ENCODE results near the gene FGG. TPM values are rescaled to one million over a fixed set of nuclear protein-coding genes. Genes with fewer than 3 reads are reported as not detected.

The FGG gene
- total RNA-seq, 1 donor: not detected

GRCh38 chr4:154630324-154630723 lies 17.9 kb upstream of the FGG start:
- no peak for DNase-seq (ENCODE audit: insufficient read length, low spot score, missing footprints)
- Histone ChIP-seq H3K4me2 (ENCODE audit: insufficient read depth, low read length) (no peak overlapping the region), H3K36me3 (ENCODE audit: insufficient read depth, low read length) (no peaks in the 10 kb centered on the region), H3K4me1 (ENCODE audit: insufficient read depth, low read length) (peaks cover 3% of the 10 kb centered on the region), H3K27ac (ENCODE audit: low read depth, low read length) (no peak overlapping the region), H3K4me3 (ENCODE audit: insufficient read depth, low read length) (no peak overlapping the region), H4K20me1 (ENCODE audit: insufficient read depth, low read length) (no peaks in the 10 kb centered on the region), H3K27me3 (ENCODE audit: insufficient read depth, low read length) (peaks cover 38% of the 10 kb centered on the region), H3K79me2 (ENCODE audit: insufficient read depth, low read length) (no peaks in the 10 kb centered on the region), H3K9me3 (ENCODE audit: low read depth, low read length) (no peaks in the 10 kb centered on the region), H2AFZ (ENCODE audit: low read length) (no peak overlapping the region)
- TF ChIP-seq, protein P1, sequence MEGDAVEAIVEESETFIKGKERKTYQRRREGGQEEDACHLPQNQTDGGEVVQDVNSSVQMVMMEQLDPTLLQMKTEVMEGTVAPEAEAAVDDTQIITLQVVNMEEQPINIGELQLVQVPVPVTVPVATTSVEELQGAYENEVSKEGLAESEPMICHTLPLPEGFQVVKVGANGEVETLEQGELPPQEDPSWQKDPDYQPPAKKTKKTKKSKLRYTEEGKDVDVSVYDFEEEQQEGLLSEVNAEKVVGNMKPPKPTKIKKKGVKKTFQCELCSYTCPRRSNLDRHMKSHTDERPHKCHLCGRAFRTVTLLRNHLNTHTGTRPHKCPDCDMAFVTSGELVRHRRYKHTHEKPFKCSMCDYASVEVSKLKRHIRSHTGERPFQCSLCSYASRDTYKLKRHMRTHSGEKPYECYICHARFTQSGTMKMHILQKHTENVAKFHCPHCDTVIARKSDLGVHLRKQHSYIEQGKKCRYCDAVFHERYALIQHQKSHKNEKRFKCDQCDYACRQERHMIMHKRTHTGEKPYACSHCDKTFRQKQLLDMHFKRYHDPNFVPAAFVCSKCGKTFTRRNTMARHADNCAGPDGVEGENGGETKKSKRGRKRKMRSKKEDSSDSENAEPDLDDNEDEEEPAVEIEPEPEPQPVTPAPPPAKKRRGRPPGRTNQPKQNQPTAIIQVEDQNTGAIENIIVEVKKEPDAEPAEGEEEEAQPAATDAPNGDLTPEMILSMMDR (IDR thresholded peaks at IDR 0.05; ENCODE audit: extremely low read depth, low read depth, low read length): no peak

DNA sequence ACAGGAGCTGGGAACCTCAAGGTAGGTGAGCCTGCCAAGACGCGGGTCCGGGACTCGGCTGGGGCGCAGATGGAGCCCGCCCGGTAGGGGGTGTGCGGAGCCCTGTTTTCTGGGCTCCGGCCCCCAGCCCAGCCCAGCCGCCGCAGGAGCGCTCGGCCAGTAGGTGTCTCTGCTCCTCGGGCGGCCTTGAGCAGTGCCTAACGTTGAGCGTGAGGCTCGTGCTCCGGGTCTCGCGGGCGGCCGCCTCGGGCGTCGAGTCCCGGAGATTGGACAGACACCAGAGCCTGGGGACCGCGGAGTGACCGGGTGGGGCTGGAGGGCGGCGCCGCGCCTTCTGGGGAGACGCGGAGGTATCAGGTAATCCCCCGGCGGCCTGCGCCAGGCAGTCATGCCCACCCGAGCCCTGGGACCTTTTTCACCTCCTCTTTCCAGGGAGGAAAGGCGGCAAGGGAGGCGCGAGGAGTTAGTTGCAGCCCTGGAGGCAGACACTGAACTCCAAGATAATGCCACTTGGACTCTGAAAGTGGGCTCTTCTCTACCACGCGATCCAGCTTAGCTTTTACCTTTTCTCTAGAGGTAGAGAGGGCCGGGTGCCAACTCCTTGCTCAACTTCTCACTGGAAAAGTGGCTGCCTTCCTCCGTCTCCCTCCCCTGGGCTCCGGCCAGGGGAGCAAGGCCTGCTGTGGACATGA lies 14.5 kb upstream of the FGG start:
- TF ChIP-seq, protein P1 (IDR thresholded peaks at IDR 0.05; ENCODE audit: extremely low read depth, low read depth, low read length): peak; percentile 40
- Histone ChIP-seq H3K4me3 (ENCODE audit: insufficient read depth, low read length) (peak overlapping the region; percentile 42), H3K9me3 (ENCODE audit: low read depth, low read length) (no peaks in the 10 kb centered on the region), H3K27me3 (ENCODE audit: insufficient read depth, low read length) (peaks cover 36% of the 10 kb centered on the region), H3K79me2 (ENCODE audit: insufficient read depth, low read length) (no peaks in the 10 kb centered on the region), H3K4me2 (ENCODE audit: insufficient read depth, low read length) (peak overlapping the region; percentile 77), H3K27ac (ENCODE audit: low read depth, low read length) (no peak overlapping the region), H3K36me3 (ENCODE audit: insufficient read depth, low read length) (no peaks in the 10 kb centered on the region), H2AFZ (ENCODE audit: low read length) (peak overlapping the region; percentile 62), H4K20me1 (ENCODE audit: insufficient read depth, low read length) (no peaks in the 10 kb centered on the region), H3K4me1 (ENCODE audit: insufficient read depth, low read length) (peaks cover 3% of the 10 kb centered on the region)
- peak; percentile 85 for DNase-seq (ENCODE audit: insufficient read length, low spot score, missing footprints)

DNA sequence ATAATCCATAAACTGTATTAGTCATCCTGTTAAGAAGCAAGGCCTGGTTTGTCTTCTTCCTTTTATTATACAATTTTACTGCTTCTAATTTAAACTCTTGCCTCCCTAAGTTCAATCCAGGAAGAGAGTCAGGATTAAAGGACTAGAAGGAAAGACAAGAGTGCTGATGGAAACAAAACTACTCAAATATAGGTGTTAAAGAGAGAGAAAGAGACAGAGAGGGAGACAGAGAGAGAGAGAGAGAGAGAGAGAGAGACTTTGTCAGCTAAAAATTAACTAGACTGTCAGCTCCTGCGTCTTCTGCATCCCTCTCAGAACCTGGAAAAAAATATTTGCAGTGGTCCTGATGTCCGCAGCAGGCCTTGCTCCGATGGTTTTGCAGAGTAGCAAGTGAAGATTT lies 13.5 kb upstream of the FGG start:
- TF ChIP-seq, protein P1 (IDR thresholded peaks at IDR 0.05; ENCODE audit: extremely low read depth, low read depth, low read length): no peak
- no peak overlapping the region for H2AFZ ChIP-seq (ENCODE audit: low read length)
- H3K4me2 ChIP-seq (ENCODE audit: insufficient read depth, low read length): no peak overlapping the region
- H3K27ac ChIP-seq (ENCODE audit: low read depth, low read length): no peak overlapping the region
- DNase-seq (ENCODE audit: insufficient read length, low spot score, missing footprints): no peak
- no peaks in the 10 kb centered on the region for H4K20me1 ChIP-seq (ENCODE audit: insufficient read depth, low read length)
- peaks cover 40% of the 10 kb centered on the region for H3K27me3 ChIP-seq (ENCODE audit: insufficient read depth, low read length)
- peaks cover 3% of the 10 kb centered on the region for H3K4me1 ChIP-seq (ENCODE audit: insufficient read depth, low read length)
- H3K79me2 ChIP-seq (ENCODE audit: insufficient read depth, low read length): no peaks in the 10 kb centered on the region
- no peaks in the 10 kb centered on the region for H3K9me3 ChIP-seq (ENCODE audit: low read depth, low read length)
- no peak overlapping the region for H3K4me3 ChIP-seq (ENCODE audit: insufficient read depth, low read length)
- H3K36me3 ChIP-seq (ENCODE audit: insufficient read depth, low read length): no peaks in the 10 kb centered on the region

GRCh38 chr4:154623995-154624394 lies 11.5 kb upstream of the FGG start:
- Histone ChIP-seq H3K9me3 (ENCODE audit: low read depth, low read length) (no peaks in the 10 kb centered on the region), H3K4me3 (ENCODE audit: insufficient read depth, low read length) (no peak overlapping the region), H3K79me2 (ENCODE audit: insufficient read depth, low read length) (no peaks in the 10 kb centered on the region), H3K27ac (ENCODE audit: low read depth, low read length) (no peak overlapping the region), H3K36me3 (ENCODE audit: insufficient read depth, low read length) (no peaks in the 10 kb centered on the region), H3K4me1 (ENCODE audit: insufficient read depth, low read length) (peaks cover 3% of the 10 kb centered on the region), H3K4me2 (ENCODE audit: insufficient read depth, low read length) (no peak overlapping the region), H3K27me3 (ENCODE audit: insufficient read depth, low read length) (peaks cover 34% of the 10 kb centered on the region), H4K20me1 (ENCODE audit: insufficient read depth, low read length) (no peaks in the 10 kb centered on the region), H2AFZ (ENCODE audit: low read length) (no peak overlapping the region)
- TF ChIP-seq, protein P1 (IDR thresholded peaks at IDR 0.05; ENCODE audit: extremely low read depth, low read depth, low read length): no peak
- no peak for DNase-seq (ENCODE audit: insufficient read length, low spot score, missing footprints)
